H1 (cell line): ENCODE results near the gene PDE1C. TPM values are rescaled to one million over a fixed set of nuclear protein-coding genes. Genes with fewer than 3 reads are reported as not detected.

Experiments used
- CTCF ChIA-PET: fragments of 300-600 bp; sonication (Branson Sonifier 250); formaldehyde crosslinking; loops from one replicate; lab custom pipeline; 2021; ENCODE audit not compliant: partially characterized antibody; lab: Charles Lee
- POLR2A ChIA-PET: fragments of 300-600 bp; sonication (Branson Sonifier 250); formaldehyde crosslinking; loops from one replicate; lab custom pipeline; 2021; ENCODE audit warnings: inconsistent platforms; ENCODE audit not compliant: partially characterized antibody; lab: Charles Lee
- DNase-seq, 2 experiments: peaks; one replicate each; pipeline versions ENCODE4 v3.0.0 to v3.0.0-alpha.2; 2010 to 2022; ENCODE audit warnings: low spot score in 2 of 2, low read depth in 1 of 2, mixed read lengths in 1 of 2
- FAIRE-seq: peaks from 2 replicates; lab custom pipeline; 2011; peaks lifted over from hg19 to GRCh38; lab: Jason Lieb, UNC
- H2AFZ ChIP-seq: 2 replicates; pipeline ENCODE4 v1.8.1; 2012; ENCODE audit warnings: low read length, inconsistent platforms
- H2AK5ac ChIP-seq: 2 replicates; pipeline ENCODE4 v1.6.1; 2013; ENCODE audit warnings: low read depth, low read length
- H2BK120ac ChIP-seq: replicated peaks from 2 replicates; pipeline ENCODE3; 2013; ENCODE audit warnings: low read depth, low read length, inconsistent platforms
- H2BK12ac ChIP-seq: 2 replicates; pipeline ENCODE4 v1.6.1; 2013; ENCODE audit warnings: low read depth, low read length
- H2BK15ac ChIP-seq: 2 replicates; pipeline ENCODE4 v1.6.1; 2013; ENCODE audit warnings: low read length
- H2BK20ac ChIP-seq: 2 replicates; pipeline ENCODE4 v1.6.1; 2013; ENCODE audit warnings: low read length
- H2BK5ac ChIP-seq: 2 replicates; pipeline ENCODE4 v1.6.1; 2013; ENCODE audit warnings: low read depth, low read length
- H3K14ac ChIP-seq: 2 replicates; pipeline ENCODE4 v1.6.1; 2013; ENCODE audit warnings: inconsistent platforms; ENCODE audit not compliant: insufficient read length
- H3K18ac ChIP-seq: 2 replicates; pipeline ENCODE4 v1.6.1; 2013; ENCODE audit warnings: low read length; ENCODE audit errors: extremely low read depth
- H3K23ac ChIP-seq: 2 replicates; pipeline ENCODE4 v1.6.1; 2013; ENCODE audit warnings: inconsistent platforms; ENCODE audit not compliant: insufficient read length
- H3K23me2 ChIP-seq: 2 replicates; pipeline ENCODE4 v1.6.1; 2013; ENCODE audit warnings: low read depth, low read length
- H3K27ac ChIP-seq: 2 replicates; pipeline ENCODE4 v1.6.1; 2011; ENCODE audit warnings: low read depth, low read length, inconsistent platforms
- H3K27me3 ChIP-seq, 4 experiments: replicated peaks in 1 of 4; 1 replicate in 1 of 4; 2 replicates in 3 of 4; pipeline versions ENCODE4 v1.6.1 to v1.8.1; 2011 to 2013; ENCODE audit warnings: low read length in 3 of 4, mild to moderate bottlenecking in 3 of 4, inconsistent platforms in 2 of 4, mixed read lengths in 2 of 4, moderate library complexity in 1 of 4; ENCODE audit not compliant: control insufficient read depth in 3 of 4, insufficient read depth in 3 of 4; ENCODE audit errors: extremely low read depth in 1 of 4
- H3K36me3 ChIP-seq, 4 experiments: 2 replicates each; pipeline versions ENCODE4 v1.6.1 to v1.8.1; 2011 to 2013; ENCODE audit warnings: mild to moderate bottlenecking in 4 of 4, low read length in 3 of 4, moderate library complexity in 2 of 4, control low read depth in 1 of 4, inconsistent platforms in 1 of 4; ENCODE audit not compliant: insufficient read depth in 4 of 4, control insufficient read depth in 2 of 4
- H3K4ac ChIP-seq: replicated peaks from 2 replicates; pipeline ENCODE3; 2013; ENCODE audit warnings: low read length, low read depth, mixed read lengths, inconsistent platforms; ENCODE audit not compliant: insufficient read length
- H3K4me1 ChIP-seq, 4 experiments: replicated peaks in 1 of 4; 1 replicate in 1 of 4; 2 replicates in 3 of 4; pipeline versions ENCODE4 v1.6.1 to v1.8.1; 2011 to 2013; ENCODE audit warnings: low read length in 3 of 4, inconsistent platforms in 2 of 4, mixed read lengths in 1 of 4; ENCODE audit not compliant: insufficient read depth in 4 of 4, control insufficient read depth in 3 of 4
- H3K4me2 ChIP-seq, 2 experiments: 2 replicates each; pipeline versions ENCODE4 v1.6.1 to v1.8.1; 2011 to 2013; ENCODE audit warnings: low read depth in 2 of 2, low read length in 2 of 2, control low read depth in 1 of 2, inconsistent platforms in 1 of 2, mild to moderate bottlenecking in 1 of 2; ENCODE audit not compliant: insufficient read depth in 1 of 2
- H3K4me3 ChIP-seq, 4 experiments: fragments of 200-600, 300-600 bp in 1 of 4; sonication (generic), shearing (Covaris generic), sonication (Bioruptor Twin) in 1 of 4; 2 replicates each; pipeline versions ENCODE4 v1.5.1 to v1.8.1; 2011 to 2016; ENCODE audit warnings: low read length in 4 of 4, low read depth in 3 of 4, control low read depth in 2 of 4, inconsistent platforms in 2 of 4, mild to moderate bottlenecking in 2 of 4, mixed read lengths in 1 of 4, moderate library complexity in 1 of 4; ENCODE audit not compliant: insufficient read depth in 2 of 4; ENCODE audit errors: extremely low read depth in 1 of 4
- H3K56ac ChIP-seq: replicated peaks from 2 replicates; pipeline ENCODE3; 2013; ENCODE audit warnings: low read depth, mild to moderate bottlenecking, mixed read lengths, low read length, inconsistent platforms; ENCODE audit not compliant: insufficient read length
- H3K79me1 ChIP-seq: 2 replicates; pipeline ENCODE4 v1.6.1; 2013; ENCODE audit warnings: low read depth, low read length, control low read depth
- H3K79me2 ChIP-seq, 2 experiments: 2 replicates each; pipeline versions ENCODE4 v1.6.1 to v1.8.1; 2012 to 2013; ENCODE audit warnings: low read length in 2 of 2, mild to moderate bottlenecking in 2 of 2, inconsistent platforms in 1 of 2; ENCODE audit not compliant: insufficient read depth in 2 of 2, control insufficient read depth in 1 of 2
- H3K9ac ChIP-seq, 4 experiments: replicated peaks in 1 of 4; 1 replicate in 1 of 4; 2 replicates in 3 of 4; pipeline versions ENCODE4 v1.6.1 to v1.8.1; 2011 to 2013; ENCODE audit warnings: low read depth in 3 of 4, low read length in 3 of 4, control low read depth in 2 of 4, mild to moderate bottlenecking in 2 of 4, moderate library complexity in 2 of 4, inconsistent platforms in 1 of 4; ENCODE audit errors: extremely low read depth in 1 of 4
- H3K9me3 ChIP-seq, 2 experiments: 2 replicates each; pipeline versions ENCODE4 v1.6.1 to v1.8.1; 2012 to 2013; ENCODE audit warnings: mild to moderate bottlenecking in 2 of 2, moderate library complexity in 2 of 2, control low read depth in 1 of 2, inconsistent platforms in 1 of 2, low read depth in 1 of 2, low read length in 1 of 2, mixed read lengths in 1 of 2; ENCODE audit not compliant: insufficient read depth in 2 of 2
- H4K20me1 ChIP-seq, 2 experiments: replicated peaks in 1 of 2; 2 replicates each; pipeline versions ENCODE3 to v1.8.1; 2011 to 2013; ENCODE audit warnings: inconsistent platforms in 2 of 2, low read length in 2 of 2, mild to moderate bottlenecking in 1 of 2; ENCODE audit not compliant: insufficient read depth in 2 of 2, control insufficient read depth in 1 of 2
- H4K5ac ChIP-seq: 2 replicates; pipeline ENCODE4 v1.6.1; 2013; ENCODE audit warnings: low read length, low read depth, mixed read lengths, inconsistent platforms; ENCODE audit not compliant: insufficient read length
- H4K8ac ChIP-seq: 2 replicates; pipeline ENCODE4 v1.8.0; 2013; ENCODE audit warnings: mild to moderate bottlenecking, moderate library complexity, low read length, inconsistent platforms; ENCODE audit not compliant: insufficient read depth; ENCODE audit errors: extremely low read depth
- H4K91ac ChIP-seq: replicated peaks from 2 replicates; pipeline ENCODE3; 2013; ENCODE audit warnings: low read length, mixed read lengths, inconsistent platforms; ENCODE audit not compliant: insufficient read length
- ATF2 ChIP-seq: IDR thresholded peaks from 2 replicates; pipeline ENCODE4 v1.6.1; 2012; ENCODE audit warnings: low read length, inconsistent platforms
- E2F6 ChIP-seq: IDR thresholded peaks from 2 replicates; pipeline ENCODE4 v1.6.1; 2012; ENCODE audit warnings: inconsistent platforms
- EGR1 ChIP-seq: IDR thresholded peaks from 2 replicates; pipeline ENCODE4 v1.6.1; 2011; ENCODE audit warnings: low read depth, low read length, borderline replicate concordance
- MAFK ChIP-seq: IDR thresholded peaks from 2 replicates; pipeline ENCODE4 v1.6.1; 2012; ENCODE audit warnings: low read depth, mild to moderate bottlenecking, improper control_type of control experiment, low read length
- NANOG ChIP-seq: IDR thresholded peaks from 2 replicates; pipeline ENCODE4 v1.6.1; 2011; ENCODE audit warnings: low read length, low read depth, mild to moderate bottlenecking, inconsistent platforms; ENCODE audit not compliant: insufficient read depth, poor library complexity, severe bottlenecking
- POLR2A ChIP-seq, 2 experiments: IDR thresholded peaks; 1 replicate in 1 of 2; 2 replicates in 1 of 2; pipeline ENCODE4 v1.6.1; 2011; ENCODE audit warnings: low read depth in 2 of 2, low read length in 2 of 2, mild to moderate bottlenecking in 2 of 2; ENCODE audit errors: control extremely low read depth in 1 of 2
- RFX5 ChIP-seq: IDR thresholded peaks from 2 replicates; pipeline ENCODE4 v1.6.1; 2011; ENCODE audit warnings: low read depth, low read length, improper control_type of control experiment, borderline replicate concordance
- SAP30 ChIP-seq: fragments of 300-600 bp; sonication (generic); IDR thresholded peaks from 2 replicates; pipeline ENCODE4 v1.7.1; 2012; ENCODE audit warnings: low read length, moderate library complexity, mild to moderate bottlenecking, inconsistent platforms; ENCODE audit not compliant: insufficient read depth, insufficient replicate concordance
- SP4 ChIP-seq: IDR thresholded peaks from 2 replicates; pipeline ENCODE4 v1.6.1; 2012; ENCODE audit warnings: low read length, inconsistent platforms
- SRF ChIP-seq: IDR thresholded peaks from 2 replicates; pipeline ENCODE4 v1.6.1; 2011; ENCODE audit warnings: mild to moderate bottlenecking, low read depth, low read length, moderate library complexity
- WGBS, 2 experiments: shearing (Covaris generic) in 1 of 2; methylation state at CpG; one replicate each; pipeline versions ENCODE4 v1.1.6 to v1.1.7; 2013 to 2015; ENCODE audit warnings: low lambda C conversion rate in 2 of 2, mixed read lengths in 2 of 2, inconsistent platforms in 1 of 2, low coverage in 1 of 2, missing lambda C conversion rate in 1 of 2; ENCODE audit not compliant: insufficient replicate concordance in 2 of 2, insufficient coverage in 1 of 2, insufficient read length in 1 of 2; ENCODE audit errors: extremely low coverage in 1 of 2, missing lambda C conversion rate in 1 of 2; 5-methylcytosine and 5-hydroxymethylcytosine counted together
- polyA plus RNA-seq, 7 experiments: library from polyadenylated mRNA; depleted of rRNA in 3 of 7; stranded (reverse) in 5 of 7; unstranded in 2 of 7; fragments of >200 nt in 5 of 7; fragments of 200-250 nt in 2 of 7; gene quantifications; 1 replicate in 5 of 7; 2 replicates in 1 of 7; 4 replicates in 1 of 7; pipeline versions ENCODE4 v1.2.1 to v1.2.3, GENCODE V29; 2011 to 2013; ENCODE audit warnings: missing spikeins in 2 of 7, mixed read lengths in 2 of 7
- total RNA-seq: library from RNA; stranded (reverse); fragmentation: NEBNext Ultra II Directional; extraction: Animal tissue kit (Norgen Biotek cat#: 25700); gene quantifications from 2 replicates; pipeline ENCODE4 v1.2.1, GENCODE V29; 2021
- TF ChIP-seq, protein P1 (sequence below): IDR thresholded peaks from 2 replicates; pipeline ENCODE4 v1.6.1; 2012; ENCODE audit warnings: inconsistent platforms

PDE1C gene
- total and polyA plus RNA-seq, 2 of the 8 experiments (the other 6 are each of a cell fraction or from before 2014, with no cell fraction given), result 0.11 to 1.1 TPM

- H2AK5ac ChIP-seq, result no peak overlapping the region
- WGBS, 2 experiments, result 91% methylated on average over 14 of the region's 14 CpGs; no CpG with 5 or more reads in 1 of the 2 experiments
- no peaks in the 10 kb centered on the region for H3K79me2 ChIP-seq
- H2BK12ac ChIP-seq, result no peak overlapping the region
- H3K9ac ChIP-seq, result no peak overlapping the region
- no peak overlapping the region for H3K4ac ChIP-seq
- H3K79me1 ChIP-seq, result no peaks in the 10 kb centered on the region
- H3K23ac ChIP-seq, result no peak overlapping the region
- H4K91ac ChIP-seq, result no peak overlapping the region
- H4K5ac ChIP-seq, result no peak overlapping the region
- H3K4me2 ChIP-seq, result no peak overlapping the region
- H3K14ac ChIP-seq, result no peak overlapping the region
- no peak overlapping the region for H3K18ac ChIP-seq
- TF ChIP-seq EGR1 (no peak), NANOG (no peak), MAFK (no peak), E2F6 (no peak), SAP30 (no peak), SRF (no peak), ATF2 (no peak), RFX5 (no peak), POLR2A (IDR thresholded peaks at IDR 0.05; ENCODE audit: control extremely low read depth in 1 of 2, low read depth in 2 of 2, low read length in 2 of 2) (no peak), SP4 (no peak)
- TF ChIP-seq, protein P1, sequence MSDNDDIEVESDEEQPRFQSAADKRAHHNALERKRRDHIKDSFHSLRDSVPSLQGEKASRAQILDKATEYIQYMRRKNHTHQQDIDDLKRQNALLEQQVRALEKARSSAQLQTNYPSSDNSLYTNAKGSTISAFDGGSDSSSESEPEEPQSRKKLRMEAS, result no peak
- H3K27me3 ChIP-seq, result no peaks in the 10 kb centered on the region
- H3K36me3 ChIP-seq, result no peaks in the 10 kb centered on the region
- no peak overlapping the region for H2BK20ac ChIP-seq
- POLR2A ChIA-PET, result no interaction called here
- DNase-seq (no peak), FAIRE-seq (no peak)
- no peak overlapping the region for H3K56ac ChIP-seq
- no peaks in the 10 kb centered on the region for H3K4me1 ChIP-seq
- CTCF ChIA-PET, result no interaction called here
- H3K9me3 ChIP-seq, result no peaks in the 10 kb centered on the region
- H4K8ac ChIP-seq, result no peak overlapping the region
- H2AFZ ChIP-seq, result no peak overlapping the region
- no peaks in the 10 kb centered on the region for H3K23me2 ChIP-seq
- H2BK15ac ChIP-seq, result no peak overlapping the region
- no peaks in the 10 kb centered on the region for H4K20me1 ChIP-seq
- H2BK120ac ChIP-seq, result no peak overlapping the region
- H3K4me3 ChIP-seq, result no peak overlapping the region
- no peak overlapping the region for H2BK5ac ChIP-seq
- no peak overlapping the region for H3K27ac ChIP-seq
Measured at GRCh38 chr7:31899356-31899927, 170.8 kb downstream of the PDE1C start.
